OCI-LY1 (cell line): ENCODE results near the gene AIF1L.
"Not testable (repeated sequence)": the region's sequence is repeated elsewhere in the genome, so short reads cannot be mapped to it uniquely, and the experiment has no call there.

Source experiments
- H2AFZ ChIP-seq: fragments of 200-600 bp; sonication (generic), shearing (Covaris generic); 2 replicates; pipeline ENCODE4 v1.6.0; 2014; ENCODE audit warnings: antibody characterized with exemption, mild to moderate bottlenecking, low read length
- H3F3A ChIP-seq: fragments of 200-600 bp; sonication (generic), shearing (Covaris generic); 2 replicates; pipeline ENCODE4 v1.6.0; 2014; ENCODE audit warnings: mild to moderate bottlenecking, antibody characterized with exemption, low read length, moderate library complexity; ENCODE audit not compliant: insufficient read depth
- H3K27ac ChIP-seq: fragments of 200-600 bp; sonication (generic); 2 replicates; pipeline ENCODE4 v1.5.1; 2014; ENCODE audit warnings: low read length, mixed run types, mild to moderate bottlenecking, low read depth; ENCODE audit not compliant: poor library complexity, severe bottlenecking
- H3K27me3 ChIP-seq: fragments of 200-600 bp; sonication (generic); 2 replicates; pipeline ENCODE4 v1.6.0; 2014; ENCODE audit warnings: antibody characterized with exemption, mild to moderate bottlenecking, low read length, moderate library complexity; ENCODE audit not compliant: insufficient read depth
- H3K36me3 ChIP-seq: fragments of 200-600 bp; sonication (generic); 2 replicates; pipeline ENCODE4 v1.6.1; 2014; ENCODE audit warnings: mild to moderate bottlenecking, antibody characterized with exemption, low read length, moderate library complexity, mixed read lengths; ENCODE audit not compliant: insufficient read depth
- H3K4me1 ChIP-seq: fragments of 200-600 bp; sonication (generic); 2 replicates; pipeline ENCODE4 v1.5.1; 2014; ENCODE audit warnings: mild to moderate bottlenecking, low read length, moderate library complexity; ENCODE audit not compliant: insufficient read depth, severe bottlenecking
- H3K4me2 ChIP-seq: fragments of 200-600 bp; sonication (generic), shearing (Covaris generic); 2 replicates; pipeline ENCODE4 v1.6.1; 2014; ENCODE audit warnings: low read length
- H3K4me3 ChIP-seq: fragments of 200-600 bp; sonication (generic); 2 replicates; pipeline ENCODE4 v1.5.1; 2014; ENCODE audit warnings: low read length, low read depth, mild to moderate bottlenecking, mixed read lengths; ENCODE audit not compliant: poor library complexity, severe bottlenecking
- H3K79me2 ChIP-seq: fragments of 200-600 bp; shearing (Covaris generic); 2 replicates; pipeline ENCODE4 v1.6.1; 2016; ENCODE audit warnings: mixed run types, low read length, mixed read lengths; ENCODE audit not compliant: insufficient read depth
- H3K9ac ChIP-seq: fragments of 200-600 bp; sonication (generic), shearing (Covaris generic); 2 replicates; pipeline ENCODE4 v1.6.1; 2014; ENCODE audit warnings: mild to moderate bottlenecking, low read length, mixed read lengths
- H3K9me2 ChIP-seq: fragments of 200-600 bp; sonication (generic), shearing (Covaris generic); 2 replicates; pipeline ENCODE4 v1.6.1; 2014; ENCODE audit warnings: low read depth, mild to moderate bottlenecking, low read length, mixed read lengths
- H3K9me3 ChIP-seq: fragments of 200-600 bp; shearing (Covaris generic); 2 replicates; pipeline ENCODE4 v1.6.1; 2014; ENCODE audit warnings: low read length, mixed read lengths
- H4K20me1 ChIP-seq: fragments of 200-600 bp; sonication (generic), shearing (Covaris generic); 2 replicates; pipeline ENCODE4 v1.6.0; 2016; ENCODE audit warnings: mild to moderate bottlenecking, low read length; ENCODE audit not compliant: insufficient read depth
- CTCF ChIP-seq: fragments of 200-600 bp; sonication (generic), shearing (Covaris generic); IDR thresholded peaks from 2 replicates; pipeline ENCODE4 v1.5.1; 2017; ENCODE audit warnings: mild to moderate bottlenecking, antibody characterized with exemption, low read length, moderate library complexity, mixed read lengths
- EZH2 ChIP-seq: fragments of 200-600 bp; sonication (generic), shearing (Covaris generic); IDR thresholded peaks from 2 replicates; pipeline ENCODE4 v1.8.0; 2017; ENCODE audit warnings: borderline replicate concordance, mixed run types, mild to moderate bottlenecking, antibody characterized with exemption, low read length, moderate library complexity, mixed read lengths

Gene AIF1L

GRCh38 chr9:131097948-131098278 lies 1.6 kb downstream of the AIF1L start:
- H4K20me1 ChIP-seq: no peaks in the 10 kb centered on the region
- H3K4me3 ChIP-seq: no peak overlapping the region
- H3F3A ChIP-seq: no peaks in the 10 kb centered on the region
- no peak overlapping the region for H2AFZ ChIP-seq
- no peaks in the 10 kb centered on the region for H3K9me2 ChIP-seq
- H3K4me2 ChIP-seq: no peak overlapping the region
- H3K9ac ChIP-seq: no peak overlapping the region
- H3K27me3 ChIP-seq: peaks cover 4% of the 10 kb centered on the region; the same call in 1 of the 2 replicates
- H3K36me3 ChIP-seq: no peaks in the 10 kb centered on the region
- TF ChIP-seq CTCF (no peak), EZH2 (no peak)
- H3K27ac ChIP-seq: no peak overlapping the region
- no peaks in the 10 kb centered on the region for H3K9me3 ChIP-seq
- no peaks in the 10 kb centered on the region for H3K79me2 ChIP-seq
- H3K4me1 ChIP-seq: peaks cover 3% of the 10 kb centered on the region

- no peaks in the 10 kb centered on the region for H3F3A ChIP-seq
- H3K4me2 ChIP-seq: no peak overlapping the region
- H3K9me3 ChIP-seq: no peaks in the 10 kb centered on the region
- H3K9ac ChIP-seq: no peak overlapping the region
- H2AFZ ChIP-seq: no peak overlapping the region
- H3K9me2 ChIP-seq: no peaks in the 10 kb centered on the region
- H3K27ac ChIP-seq: no peak overlapping the region
- peaks cover 4% of the 10 kb centered on the region; the same call in 1 of the 2 replicates for H3K27me3 ChIP-seq
- no peaks in the 10 kb centered on the region for H4K20me1 ChIP-seq
- H3K4me3 ChIP-seq: no peak overlapping the region
- no peaks in the 10 kb centered on the region for H3K79me2 ChIP-seq
- peaks cover 3% of the 10 kb centered on the region for H3K4me1 ChIP-seq
- no peak for TF ChIP-seq EZH2
- no peaks in the 10 kb centered on the region for H3K36me3 ChIP-seq
These were observed 2.2 kb downstream of the AIF1L start for GRCh38 chr9:131098391-131099101.

- Histone ChIP-seq H3K27ac (no peak overlapping the region), H3F3A (no peaks in the 10 kb centered on the region), H3K36me3 (no peaks in the 10 kb centered on the region), H2AFZ (no peak overlapping the region), H3K9ac (no peak overlapping the region), H3K4me3 (no peak overlapping the region), H4K20me1 (no peaks in the 10 kb centered on the region), H3K27me3 (peaks cover 4% of the 10 kb centered on the region; the same call in 1 of the 2 replicates), H3K9me3 (no peaks in the 10 kb centered on the region), H3K4me2 (no peak overlapping the region), H3K9me2 (no peaks in the 10 kb centered on the region), H3K79me2 (no peaks in the 10 kb centered on the region), H3K4me1 (peaks cover 3% of the 10 kb centered on the region)
- TF ChIP-seq CTCF: no peak
- TF ChIP-seq EZH2: no peak
These were observed 2.8 kb downstream of the AIF1L start for GRCh38 chr9:131099102-131099606.

- not testable (repeated sequence) for H3K79me2 ChIP-seq, H3K9ac ChIP-seq, H2AFZ ChIP-seq, H3K9me2 ChIP-seq, H3K27ac ChIP-seq, H3K27me3 ChIP-seq, H3K4me1 ChIP-seq, H3K4me3 ChIP-seq, H3K36me3 ChIP-seq, H3K4me2 ChIP-seq, H4K20me1 ChIP-seq, H3K9me3 ChIP-seq, H3F3A ChIP-seq
These were observed 3.5 kb downstream of the AIF1L start for GRCh38 chr9:131099845-131100244.
